Superior temporal gyrus (tissue), 1 donor: ENCODE measurements around the gene RPH3AL.
"Not testable (repeated sequence)": the region's sequence is repeated elsewhere in the genome, so short reads cannot be mapped to it uniquely, and the experiment has no call there.

Experiments used
- DNase-seq: peaks from one replicate; pipeline ENCODE4 v3.0.0-alpha.2; 2016; ENCODE audit errors: extremely low spot score

RPH3AL gene

DNA sequence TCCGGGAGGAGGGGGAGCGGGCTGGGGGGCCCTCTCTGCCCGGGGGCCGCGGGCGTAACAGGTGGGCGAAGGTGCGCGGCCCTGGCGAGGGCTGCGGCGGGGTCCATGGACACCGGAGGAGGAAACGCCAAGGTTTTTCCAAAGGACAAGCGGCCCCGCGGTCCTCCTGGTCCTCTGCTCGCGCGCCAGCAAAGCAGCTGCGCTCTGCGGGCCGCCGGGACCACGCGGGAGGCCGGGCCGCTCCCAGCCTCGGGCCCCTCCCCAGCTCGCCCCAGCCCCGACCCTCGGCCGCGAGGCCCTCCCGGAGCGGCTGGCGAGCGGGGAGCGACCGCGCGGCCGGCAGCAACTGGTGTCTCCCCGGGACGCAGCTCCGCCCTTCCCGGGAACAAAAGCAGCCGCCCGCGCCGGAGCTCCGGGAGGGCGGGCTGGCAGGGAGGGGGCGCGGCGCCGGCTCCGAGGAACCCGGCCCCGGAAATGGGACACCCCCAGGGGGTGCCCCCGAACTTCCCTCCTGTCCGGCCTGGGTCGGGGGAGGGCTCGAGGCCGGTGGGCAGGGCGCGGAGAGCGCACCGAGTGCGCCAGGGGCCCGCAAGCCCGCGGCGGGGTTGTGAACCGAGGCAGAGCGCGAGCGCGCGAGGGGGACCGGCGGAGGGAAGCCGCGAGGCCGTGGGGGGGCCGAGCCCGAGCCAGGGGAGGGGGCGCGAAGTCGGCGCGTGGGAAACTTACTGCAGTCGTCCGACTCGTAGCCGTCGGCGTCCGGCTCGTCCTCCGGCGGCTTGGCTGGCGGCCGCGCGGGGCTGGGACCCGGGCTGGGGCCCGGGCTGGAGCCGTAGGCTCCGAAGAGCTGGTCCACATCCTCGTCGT lies 172.0 kb downstream of the RPH3AL start:
- no peak for DNase-seq

DNA sequence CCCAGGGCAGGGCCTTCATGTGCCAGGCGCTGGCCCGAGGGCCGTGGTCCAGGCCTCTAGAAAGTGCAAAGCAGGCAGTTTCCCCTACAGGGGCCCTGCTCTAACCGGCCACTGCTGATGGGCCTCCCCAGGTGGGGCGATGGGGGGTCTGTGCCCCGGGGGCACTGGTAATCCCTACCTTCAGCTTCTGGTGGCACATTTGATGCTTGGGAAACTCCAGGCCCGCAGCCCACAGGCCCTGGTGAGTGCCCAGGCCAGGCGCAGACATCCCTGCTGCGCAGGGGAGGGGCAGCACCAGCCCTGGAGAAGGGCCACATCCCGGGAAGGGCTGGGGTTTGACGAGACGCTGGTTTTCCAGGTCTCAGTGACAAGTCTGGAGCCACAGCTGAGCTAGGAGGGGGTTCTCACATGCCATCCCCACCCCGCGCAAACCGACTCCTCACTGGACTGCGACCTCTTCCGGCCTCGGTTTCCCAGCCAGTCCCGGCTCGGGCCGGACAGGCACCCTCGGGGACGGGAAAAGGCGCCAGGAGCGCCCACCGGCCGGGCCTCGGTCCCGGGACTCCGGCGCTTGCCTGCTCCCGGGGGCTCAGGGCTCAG lies 172.7 kb downstream of the RPH3AL start:
- no peak for DNase-seq

GRCh38 chr17:179066-179432 lies 173.6 kb downstream of the RPH3AL start:
- no peak for DNase-seq

DNA sequence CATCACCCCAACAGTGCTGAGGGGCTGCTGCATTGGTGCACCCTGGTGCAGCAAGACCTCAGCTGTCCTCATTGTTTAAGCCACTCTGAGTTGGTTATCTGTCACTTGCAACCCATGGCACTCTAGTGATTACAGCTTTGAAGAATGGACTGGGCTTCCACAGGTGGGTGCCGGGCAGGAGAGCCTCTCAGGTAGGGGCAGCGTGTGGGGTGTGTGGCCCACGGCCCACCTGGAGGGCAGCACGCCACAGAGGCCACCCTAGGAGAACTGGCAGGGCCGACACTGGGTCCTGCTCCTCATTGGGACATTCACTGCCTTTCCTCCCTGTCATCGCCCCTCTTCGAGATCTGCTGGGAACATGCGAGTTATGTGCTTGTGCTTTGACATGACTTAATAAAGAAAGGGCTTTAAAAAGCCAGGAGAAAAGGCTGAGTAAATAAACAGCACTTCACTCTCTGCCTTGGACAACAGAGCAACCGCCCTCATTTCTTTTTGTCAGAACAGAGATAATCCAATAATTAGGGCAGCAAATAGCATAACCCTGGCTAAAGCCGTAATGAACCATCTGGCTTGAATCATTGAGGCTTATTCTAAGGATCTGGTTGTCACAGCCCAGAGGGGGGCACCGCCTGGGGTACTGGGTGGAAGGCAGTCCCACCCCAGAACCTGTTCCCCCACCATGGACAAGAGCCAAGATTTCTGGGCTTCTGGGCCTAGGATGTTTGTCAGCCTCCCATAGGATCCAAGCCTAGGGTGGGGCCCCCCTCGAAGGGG lies 174.1 kb downstream of the RPH3AL start:
- no peak for DNase-seq

- no peak for DNase-seq
Observed at GRCh38 chr17:177762-178161, 174.8 kb downstream of the RPH3AL start.

GRCh38 chr17:177155-177554 lies 175.5 kb downstream of the RPH3AL start:
- DNase-seq: no peak

GRCh38 chr17:173166-173911 lies 179.3 kb downstream of the RPH3AL start:
- DNase-seq: no peak

GRCh38 chr17:172401-172800 lies 180.2 kb downstream of the RPH3AL start:
- DNase-seq: no peak

GRCh38 chr17:171871-172270 lies 180.7 kb downstream of the RPH3AL start:
- DNase-seq: no peak

- DNase-seq: no peak
Observed at GRCh38 chr17:170130-170670, 182.4 kb downstream of the RPH3AL start.

DNA sequence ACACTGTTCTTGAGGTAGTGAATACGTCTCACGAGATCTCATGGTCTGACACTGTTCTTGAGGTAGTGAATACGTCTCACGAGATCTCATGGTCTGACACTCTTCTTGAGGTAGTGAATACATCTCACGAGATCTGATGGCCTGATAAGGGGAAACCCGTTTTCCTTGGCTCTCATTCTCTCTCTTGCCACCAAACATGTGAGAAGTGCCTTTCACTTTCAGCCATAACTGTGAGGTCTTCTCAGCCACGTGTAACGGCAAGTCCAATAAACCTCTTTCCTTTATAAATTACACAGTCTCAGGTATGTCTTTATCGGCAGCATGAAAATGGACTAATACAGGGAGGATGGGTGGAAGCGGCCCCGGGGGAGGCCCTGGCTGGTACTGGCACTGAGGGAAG lies 184.0 kb downstream of the RPH3AL start:
- not testable (repeated sequence) for DNase-seq

DNA sequence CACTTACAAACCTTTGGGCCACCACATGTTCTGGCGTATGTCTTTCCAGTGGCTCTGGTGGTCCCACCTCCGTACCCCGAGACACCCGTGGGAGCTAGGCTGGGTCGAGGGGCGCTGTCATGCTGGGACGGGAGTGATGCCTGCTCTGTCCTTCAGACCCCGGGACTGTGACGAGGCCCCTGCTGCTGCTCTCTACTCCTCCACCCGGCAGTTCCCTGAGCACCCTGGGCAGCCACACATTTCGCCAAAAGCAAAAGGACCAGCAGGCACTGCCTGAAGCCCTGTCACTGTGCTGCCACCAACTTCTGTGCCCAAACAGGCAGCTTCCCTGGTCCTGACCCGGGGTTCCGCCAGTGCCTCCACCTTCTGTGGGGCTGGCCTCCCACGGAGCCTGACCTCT lies 186.7 kb downstream of the RPH3AL start:
- no peak for DNase-seq

DNA sequence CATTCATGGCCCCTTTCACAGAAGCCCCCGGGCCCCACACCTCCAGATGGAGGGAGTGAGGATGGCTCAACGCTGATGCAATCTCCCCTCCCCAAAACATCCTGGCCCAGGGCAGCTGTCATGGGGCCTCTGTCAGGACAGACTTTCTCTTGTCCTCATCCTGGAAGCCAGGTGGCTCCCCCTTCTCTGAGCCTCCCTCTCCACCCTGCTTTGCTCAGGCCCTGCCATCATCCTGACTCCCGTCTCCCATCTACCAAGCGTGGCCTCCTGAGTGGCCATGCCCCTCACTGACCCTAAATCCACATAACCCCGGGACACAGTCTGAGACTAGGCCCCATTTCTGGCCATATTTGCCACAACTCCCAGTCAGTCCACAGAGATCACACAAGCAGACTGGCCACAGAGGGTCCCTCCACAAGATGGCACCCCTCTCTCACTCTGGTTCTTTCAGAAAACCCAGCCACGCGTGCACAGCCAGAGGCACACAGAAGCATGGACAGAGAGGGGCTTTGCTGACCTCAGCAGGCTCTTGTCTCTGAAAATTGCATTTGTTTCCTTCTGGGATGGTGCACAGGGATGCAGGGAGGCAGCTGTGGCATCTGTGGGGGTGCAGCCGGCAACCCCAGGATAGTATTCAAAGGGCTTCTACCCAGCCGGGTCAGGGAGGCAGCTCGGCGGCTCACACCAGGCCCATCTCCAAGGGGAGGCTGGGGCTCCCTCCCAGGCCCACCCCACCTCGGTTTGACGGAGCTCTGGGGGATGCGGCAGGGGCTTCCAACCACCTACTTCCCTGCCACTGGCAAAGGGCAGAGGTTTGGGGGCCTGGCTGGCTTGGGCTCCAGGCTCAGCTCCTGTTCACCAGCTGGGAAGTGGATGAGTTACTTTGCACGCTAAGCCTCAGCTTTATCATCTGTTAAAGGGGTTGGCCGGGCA lies 188.0 kb downstream of the RPH3AL start:
- peak; percentile 81 for DNase-seq

DNA sequence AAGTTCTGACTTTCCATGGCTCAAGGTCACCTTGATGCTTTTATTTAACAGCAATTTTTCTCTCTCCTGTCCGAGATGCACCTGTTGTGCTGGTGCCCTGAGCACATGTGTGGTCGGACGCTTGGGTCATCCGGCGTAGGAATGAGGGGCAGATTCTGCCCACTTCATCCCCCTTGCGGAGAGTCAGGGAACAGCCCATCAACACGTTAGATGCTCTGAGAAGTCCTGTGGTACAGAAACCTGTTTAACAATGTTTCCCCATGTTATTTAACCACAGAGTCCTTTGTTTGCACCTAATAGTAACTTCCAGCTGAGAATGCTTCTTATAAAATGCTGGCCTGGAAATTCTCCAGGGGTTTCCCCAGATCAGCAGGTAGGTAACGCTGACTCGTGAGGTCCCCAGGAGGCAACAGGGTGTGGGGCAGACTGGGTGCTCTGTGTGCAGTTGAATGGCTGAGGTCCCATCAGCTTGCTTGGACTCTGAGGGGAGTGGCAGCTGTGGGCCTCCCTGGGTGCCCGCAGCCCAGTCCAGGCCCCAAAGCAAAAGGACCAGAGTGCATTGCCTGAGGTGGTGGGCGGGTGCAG lies 189.0 kb downstream of the RPH3AL start:
- no peak for DNase-seq

- DNase-seq: no peak
Observed at GRCh38 chr17:162689-163088, 189.9 kb downstream of the RPH3AL start.
